AG04449 (cell line): ENCODE measurements around the gene C9orf153.

Source experiments
- CTCF ChIA-PET: fragments of 350-600 bp; formaldehyde crosslinking; extraction: SDS; loops from one replicate; lab custom pipeline; 2021; ENCODE audit warnings: antibody characterized with exemption; lab: Yijun Ruan, JAX
- POLR2A ChIA-PET: fragments of 400-600, 350-600 bp; formaldehyde crosslinking; extraction: SDS; loops from one replicate; lab custom pipeline; 2020; ENCODE audit warnings: antibody characterized with exemption, inconsistent platforms; lab: Yijun Ruan, JAX
- DNase-seq: peaks from one replicate; pipeline ENCODE4 v3.0.0-alpha.2; 2010; ENCODE audit warnings: low read depth, low spot score
- H3K4me3 ChIP-seq: 2 replicates; pipeline ENCODE4 v1.5.1; 2011; ENCODE audit warnings: low read depth, mild to moderate bottlenecking, control low read depth, low read length
- CTCF ChIP-seq: IDR thresholded peaks from one replicate; pipeline ENCODE4 v1.5.1; 2011; ENCODE audit warnings: mild to moderate bottlenecking, moderate library complexity, low read length, control low read depth, inconsistent platforms; ENCODE audit not compliant: insufficient read depth; ENCODE audit errors: missing control alignments

C9orf153 gene

DNA sequence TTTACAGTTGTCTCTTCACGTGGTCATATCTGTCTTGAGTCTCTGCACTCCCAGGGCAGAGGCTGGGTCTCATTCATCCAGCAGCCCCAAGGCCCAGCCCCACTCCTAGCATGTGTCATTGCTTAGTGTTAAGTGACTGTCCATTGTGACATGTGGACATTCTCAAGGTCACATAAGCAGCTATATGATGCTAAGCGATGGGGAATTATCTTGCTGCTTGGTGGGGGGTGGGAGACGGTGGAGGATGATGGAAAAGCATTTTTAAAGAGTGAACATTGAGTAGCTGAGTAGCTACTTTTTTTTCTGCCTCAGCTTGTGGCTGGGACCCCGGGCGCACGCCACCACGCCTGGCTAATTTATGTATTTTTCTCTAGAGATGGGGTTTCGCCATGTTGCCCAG, at the start of gene C9orf153:
C9orf153 (minus strand) TSS at position 101 of the 400 bp plus-strand sequence. CDS start 30,054 bp downstream, outside the sequence.
- no peak for TF ChIP-seq CTCF
- ChIA-PET POLR2A (no interaction called here), CTCF (interaction anchor here (1.7 kb wide), 1 partner anchor 57 kb away, joined by 9 read pairs; no protein-coding TSS in a partner anchor)
- H3K4me3 ChIP-seq, result no peak within 1 kb of the TSS
- DNase-seq, result no peak

- TF ChIP-seq CTCF, result no peak
- H3K4me3 ChIP-seq, result no peak overlapping the region
- ChIA-PET POLR2A (interaction anchor here (0.7 to 1.0 kb wide), 3 partner anchors 13 to 26 kb away, joined by 3 to 4 read pairs (median 3); partner anchors contain the start of gene ISCA1), CTCF (no interaction called here)
- DNase-seq, result no peak
Observed at GRCh38 chr9:86308687-86309086, 49.2 kb upstream of the C9orf153 start.

- ChIA-PET POLR2A (interaction anchor here (0.7 kb wide), 1 partner anchor 11 kb away, joined by 3 read pairs; no protein-coding TSS in a partner anchor), CTCF (no interaction called here)
- DNase-seq, result no peak
- TF ChIP-seq CTCF, result no peak
- no peak overlapping the region for H3K4me3 ChIP-seq
Observed at GRCh38 chr9:86304236-86304730, 44.8 kb upstream of the C9orf153 start.

DNA sequence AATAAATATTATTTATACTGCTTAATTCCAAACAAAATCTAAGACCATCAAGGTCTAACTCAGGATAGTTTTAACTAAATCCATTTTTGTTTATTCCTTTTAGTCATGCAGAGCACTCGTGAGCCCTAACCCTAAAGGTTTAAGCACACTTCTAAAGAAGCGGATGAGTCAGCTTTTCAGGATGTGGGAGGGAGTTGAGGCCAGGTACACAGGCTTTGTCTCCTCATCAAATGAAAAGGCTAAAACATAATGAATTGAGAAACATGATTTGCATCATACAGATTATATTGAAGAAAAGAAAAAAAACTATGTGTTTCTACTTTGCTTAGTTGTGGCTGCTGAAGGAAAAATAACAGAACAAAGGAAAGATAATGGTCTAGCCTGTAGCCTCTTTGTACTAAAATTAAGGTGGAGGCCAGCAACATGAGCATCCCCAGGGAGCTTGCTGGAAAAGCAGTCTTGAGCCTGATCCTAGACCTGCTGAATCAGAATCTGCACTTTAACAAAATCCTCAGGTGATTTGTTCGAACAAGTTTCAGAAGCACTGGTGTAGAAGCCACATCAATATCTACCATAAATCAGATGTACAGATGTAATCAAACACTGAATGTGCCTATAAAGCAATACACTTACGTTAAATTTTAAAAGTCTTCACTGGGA, 44.0 kb upstream of the C9orf153 start:
- CTCF ChIA-PET, result no interaction called here
- H3K4me3 ChIP-seq, result no peak overlapping the region
- no peak for DNase-seq
- TF ChIP-seq CTCF, result no peak
- POLR2A ChIA-PET, result no interaction called here

DNA sequence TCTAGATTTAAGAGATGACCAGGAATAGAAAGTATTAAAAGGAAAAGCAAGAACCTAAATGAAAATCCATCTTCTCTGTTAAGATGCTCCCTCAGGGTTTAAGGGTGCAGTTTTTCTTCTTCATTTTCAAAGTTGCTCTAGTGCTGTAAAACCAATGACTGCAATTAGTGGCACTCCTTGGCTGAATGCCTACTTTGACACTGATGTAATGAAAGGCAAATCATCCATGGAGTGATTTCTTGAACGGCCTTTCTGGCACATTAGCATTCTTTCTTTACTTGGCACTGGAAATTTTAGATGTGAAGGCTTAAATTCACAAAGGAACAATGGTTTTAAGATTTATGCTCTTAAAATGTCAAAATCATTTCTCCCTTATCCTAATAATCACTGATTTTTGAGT, 42.2 kb upstream of the C9orf153 start:
- CTCF ChIA-PET, result no interaction called here
- no peak for DNase-seq
- no peak overlapping the region for H3K4me3 ChIP-seq
- TF ChIP-seq CTCF, result no peak
- POLR2A ChIA-PET, result no interaction called here

DNA sequence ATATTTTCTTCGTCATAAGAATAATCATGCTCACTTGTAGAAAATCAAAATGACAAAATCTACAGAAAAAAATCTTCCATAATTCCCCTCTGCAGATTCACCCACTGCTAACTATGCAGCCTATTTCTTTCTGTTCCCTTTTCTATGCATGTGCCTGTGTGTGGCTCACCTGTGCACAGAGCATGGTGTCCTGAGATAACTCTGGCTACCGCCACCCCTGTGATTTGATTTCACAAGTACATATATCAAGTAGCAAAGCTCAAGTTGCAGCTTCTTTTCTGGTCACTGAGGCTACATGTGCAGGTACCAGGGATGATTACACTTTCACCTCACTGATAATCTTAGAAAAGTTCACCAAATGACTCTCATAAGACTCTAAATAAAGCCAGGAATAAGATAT, 41.2 kb upstream of the C9orf153 start:
- POLR2A ChIA-PET, result no interaction called here
- TF ChIP-seq CTCF, result no peak
- no peak overlapping the region for H3K4me3 ChIP-seq
- CTCF ChIA-PET, result no interaction called here
- DNase-seq, result no peak
